Sigmoid colon (tissue), 3 donors: ENCODE data around the gene NLN.

Experiments used
- CTCF ChIP-seq, 4 experiments: fragments of 450-650 bp in 3 of 4; fragments of 200-600 bp in 1 of 4; IDR thresholded peaks; one replicate each; pipeline ENCODE4 v1.5.1; 2016 to 2019; ENCODE audit warnings: antibody characterized with exemption in 4 of 4, mild to moderate bottlenecking in 3 of 4, moderate library complexity in 2 of 4
- POLR2A ChIP-seq, 2 donors: fragments of 450-650 bp; IDR thresholded peaks; one replicate each; pipeline ENCODE4 v1.6.1; 2016; ENCODE audit warnings: antibody characterized with exemption in 2 of 2, mild to moderate bottlenecking in 2 of 2, moderate library complexity in 2 of 2

- TF ChIP-seq POLR2A (IDR thresholded peaks at IDR 0.05) (no peak), CTCF (IDR thresholded peaks at IDR 0.05) (no peak)
Measured at GRCh38 chr5:65702036-65702435, 20.0 kb upstream of the NLN start.
